Keratinocyte (primary cell): ENCODE measurements around the gene MLLT1. TPM values are rescaled to one million over a fixed set of nuclear protein-coding genes. Genes with fewer than 3 reads are reported as not detected.

Experiments used
- DNase-seq: peaks from one replicate; pipeline ENCODE4 v3.0.0-alpha.2; 2011; ENCODE audit warnings: low read depth, missing footprints, low spot score
- FAIRE-seq: peaks from 2 replicates; lab custom pipeline; 2011; peaks lifted over from hg19 to GRCh38; lab: Jason Lieb, UNC
- H2AFZ ChIP-seq: 2 replicates; pipeline ENCODE4 v1.6.0; 2012; ENCODE audit warnings: low read length, control low read depth, inconsistent platforms; ENCODE audit not compliant: control insufficient read depth
- H3K27ac ChIP-seq: 2 replicates; pipeline ENCODE4 v1.5.1; 2011; ENCODE audit warnings: low read length; ENCODE audit not compliant: control insufficient read depth, insufficient read depth
- H3K27me3 ChIP-seq: 3 replicates; pipeline ENCODE4 v1.6.0; 2011; ENCODE audit warnings: low read length; ENCODE audit not compliant: control insufficient read depth, insufficient read depth; ENCODE audit errors: extremely low read depth
- H3K36me3 ChIP-seq, 2 experiments: 2 replicates in 1 of 2; 3 replicates in 1 of 2; pipeline ENCODE4 v1.5.1; 2011; ENCODE audit warnings: low read length in 2 of 2, mild to moderate bottlenecking in 1 of 2; ENCODE audit not compliant: control insufficient read depth in 2 of 2, insufficient read depth in 2 of 2; ENCODE audit errors: extremely low read depth in 1 of 2
- H3K4me1 ChIP-seq: 3 replicates; pipeline ENCODE4 v1.5.1; 2011; ENCODE audit warnings: low read length; ENCODE audit not compliant: control insufficient read depth, insufficient read depth; ENCODE audit errors: extremely low read depth
- H3K4me2 ChIP-seq: 3 replicates; pipeline ENCODE4 v1.6.0; 2011; ENCODE audit warnings: low read depth, low read length; ENCODE audit not compliant: control insufficient read depth, insufficient read depth; ENCODE audit errors: extremely low read depth
- H3K4me3 ChIP-seq, 3 experiments: fragments of 200-600 bp in 1 of 3; sonication (generic) in 1 of 3; 2 replicates in 2 of 3; 3 replicates in 1 of 3; pipeline ENCODE4 v1.5.1; 2011 to 2016; ENCODE audit warnings: low read length in 3 of 3, mild to moderate bottlenecking in 3 of 3, control low read depth in 2 of 3, inconsistent platforms in 1 of 3, low read depth in 1 of 3, mixed read lengths in 1 of 3, mixed run types in 1 of 3, moderate library complexity in 1 of 3; ENCODE audit not compliant: control insufficient read depth in 2 of 3, insufficient read depth in 2 of 3; ENCODE audit errors: extremely low read depth in 1 of 3
- H3K79me2 ChIP-seq: 2 replicates; pipeline ENCODE4 v1.6.0; 2012; ENCODE audit warnings: low read length; ENCODE audit not compliant: control insufficient read depth, insufficient read depth
- H3K9ac ChIP-seq: 3 replicates; pipeline ENCODE4 v1.6.0; 2011; ENCODE audit warnings: low read length; ENCODE audit not compliant: control insufficient read depth, insufficient read depth; ENCODE audit errors: extremely low read depth
- H3K9me1 ChIP-seq: 3 replicates; pipeline ENCODE4 v1.6.0; 2011; ENCODE audit warnings: low read length; ENCODE audit not compliant: control insufficient read depth, insufficient read depth; ENCODE audit errors: extremely low read depth
- H3K9me3 ChIP-seq: 2 replicates; pipeline ENCODE4 v1.5.1; 2012; ENCODE audit warnings: low read depth, low read length; ENCODE audit not compliant: control insufficient read depth
- H4K20me1 ChIP-seq: 3 replicates; pipeline ENCODE4 v1.6.0; 2011; ENCODE audit warnings: low read length; ENCODE audit not compliant: control insufficient read depth, insufficient read depth; ENCODE audit errors: extremely low read depth
- EZH2 ChIP-seq: IDR thresholded peaks from one replicate; pipeline ENCODE4 v1.6.1; 2012; ENCODE audit warnings: inconsistent platforms, mild to moderate bottlenecking, low read length, moderate library complexity
- dilution Hi-C: fragments of 300-500 bp; cut with MboI; formaldehyde crosslinking; loops from one replicate; pipeline ENCODE4 v1.7.0; 2020; ENCODE audit warnings: low sequenced_read_pairs; ENCODE audit not compliant: extremely low pct_ligation_motif_present
- polyA plus RNA-seq, 5 experiments: library from polyadenylated mRNA; depleted of rRNA in 3 of 5; stranded (reverse) in 3 of 5; stranded (forward) in 1 of 5; unstranded in 1 of 5; fragments of >200 nt; gene quantifications; 1 replicate in 1 of 5; 2 replicates in 3 of 5; 3 replicates in 1 of 5; pipeline versions ENCODE4 v1.2.1 to v1.2.3, GENCODE V29; 2011 to 2012; ENCODE audit warnings: missing spikeins in 2 of 5, low read depth in 1 of 5, low replicate concordance in 1 of 5
- small RNA-seq, 3 experiments: library from RNA; depleted of rRNA; stranded (forward); fragments of <200 nt; gene quantifications; one replicate each; pipeline ENCODE3, GENCODE V24; 2012; ENCODE audit warnings: low read depth in 3 of 3, low replicate concordance in 1 of 3; ENCODE audit not compliant: insufficient read length in 3 of 3
- TF ChIP-seq, protein P1 (sequence below), 3 experiments: IDR thresholded peaks in 1 of 3; conservative IDR thresholded peaks in 1 of 3; optimal IDR thresholded peaks in 1 of 3; 2 replicates in 2 of 3; 3 replicates in 1 of 3; pipeline versions ENCODE3 to v1.5.1; 2011; ENCODE audit warnings: low read length in 3 of 3, mild to moderate bottlenecking in 3 of 3, moderate library complexity in 2 of 3, control low read depth in 1 of 3, inconsistent platforms in 1 of 3; ENCODE audit not compliant: insufficient read depth in 2 of 3; ENCODE audit errors: extremely low read depth in 1 of 3

The MLLT1 gene
- polyA plus RNA-seq, 1 donor (not counting 4 experiments of a cell fraction or from before 2014, with no cell fraction given): 8.3 TPM

DNA sequence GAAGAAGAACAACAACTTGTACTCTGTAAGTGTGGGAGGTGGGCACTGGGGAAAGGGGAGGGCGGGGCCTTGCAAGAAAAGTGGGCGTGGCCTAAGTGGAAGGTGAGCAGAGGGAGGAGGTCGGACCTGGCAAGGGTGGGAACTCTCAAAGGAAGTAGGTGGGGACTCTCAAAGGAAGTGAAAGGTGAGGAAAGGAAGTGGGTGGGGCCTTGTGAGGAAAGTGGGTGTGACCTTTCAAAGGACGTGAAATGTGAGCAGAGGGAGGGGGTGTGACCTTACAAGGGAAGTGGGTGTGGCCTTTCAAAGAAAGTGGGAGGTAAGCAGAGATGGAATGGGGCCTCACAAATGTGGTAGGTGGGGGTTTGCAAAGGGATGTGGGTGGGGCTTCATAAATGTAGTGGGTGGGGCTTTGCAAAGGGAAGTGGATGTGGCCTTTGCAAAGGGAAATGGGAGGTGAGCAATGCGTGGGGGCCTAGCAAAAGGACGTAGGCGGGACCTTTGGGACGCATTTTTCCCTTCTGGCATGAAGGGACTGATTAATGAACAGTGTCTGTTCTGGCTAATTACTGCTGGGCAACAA is 118.4 kb downstream of the MLLT1 start:
- dilution Hi-C loops: no loop called here
- H3K4me3 ChIP-seq: no peak overlapping the region
- H3K27ac ChIP-seq: no peak overlapping the region
- H3K36me3 ChIP-seq: no peaks in the 10 kb centered on the region
- H3K27me3 ChIP-seq: no peaks in the 10 kb centered on the region
- no peak for DNase-seq
- no peaks in the 10 kb centered on the region for H3K4me1 ChIP-seq
- no peaks in the 10 kb centered on the region for H3K9me1 ChIP-seq
- no peaks in the 10 kb centered on the region for H3K9me3 ChIP-seq
- FAIRE-seq: no peak
- no peak overlapping the region for H2AFZ ChIP-seq
- no peaks in the 10 kb centered on the region for H3K79me2 ChIP-seq
- no peak overlapping the region for H3K4me2 ChIP-seq
- H3K9ac ChIP-seq: no peak overlapping the region
- no peak for TF ChIP-seq EZH2
- TF ChIP-seq, protein P1, sequence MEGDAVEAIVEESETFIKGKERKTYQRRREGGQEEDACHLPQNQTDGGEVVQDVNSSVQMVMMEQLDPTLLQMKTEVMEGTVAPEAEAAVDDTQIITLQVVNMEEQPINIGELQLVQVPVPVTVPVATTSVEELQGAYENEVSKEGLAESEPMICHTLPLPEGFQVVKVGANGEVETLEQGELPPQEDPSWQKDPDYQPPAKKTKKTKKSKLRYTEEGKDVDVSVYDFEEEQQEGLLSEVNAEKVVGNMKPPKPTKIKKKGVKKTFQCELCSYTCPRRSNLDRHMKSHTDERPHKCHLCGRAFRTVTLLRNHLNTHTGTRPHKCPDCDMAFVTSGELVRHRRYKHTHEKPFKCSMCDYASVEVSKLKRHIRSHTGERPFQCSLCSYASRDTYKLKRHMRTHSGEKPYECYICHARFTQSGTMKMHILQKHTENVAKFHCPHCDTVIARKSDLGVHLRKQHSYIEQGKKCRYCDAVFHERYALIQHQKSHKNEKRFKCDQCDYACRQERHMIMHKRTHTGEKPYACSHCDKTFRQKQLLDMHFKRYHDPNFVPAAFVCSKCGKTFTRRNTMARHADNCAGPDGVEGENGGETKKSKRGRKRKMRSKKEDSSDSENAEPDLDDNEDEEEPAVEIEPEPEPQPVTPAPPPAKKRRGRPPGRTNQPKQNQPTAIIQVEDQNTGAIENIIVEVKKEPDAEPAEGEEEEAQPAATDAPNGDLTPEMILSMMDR (optimal IDR thresholded peaks at IDR 0.05 in 1 of 3, IDR thresholded peaks at IDR 0.05 in 1 of 3, conservative IDR thresholded peaks at IDR 0.05 in 1 of 3; ENCODE audit: extremely low read depth in 1 of 3, insufficient read depth in 2 of 3, low read length in 3 of 3): no peak
- H4K20me1 ChIP-seq: no peaks in the 10 kb centered on the region

Small RNA genes within 50 kb of the gene (small RNA-seq; reads per million reads assigned to genes)
- 0 reads per million in 3 experiments for gene AC011471.1

Other genes with a start within 250 kb of the MLLT1 start
- gene RFX2, start 169.5 kb downstream of the MLLT1 start, polyA plus RNA-seq: 5.8 to 7.3 TPM (median 5.9 TPM) in 3 replicates
- not detected in 3 replicates for gene ACSBG2, start 144.3 kb downstream of the MLLT1 start, polyA plus RNA-seq
- gene ACER1, start 53.6 kb upstream of the MLLT1 start, polyA plus RNA-seq: 0.38 to 0.66 TPM (median 0.39 TPM) in 3 replicates
- 46.8 to 54.3 TPM (median 52.8 TPM) in 3 replicates for gene CLPP, start 81.6 kb upstream of the MLLT1 start, polyA plus RNA-seq
- gene ALKBH7, start 92.8 kb upstream of the MLLT1 start, polyA plus RNA-seq: 9.5 to 18.9 TPM (median 9.8 TPM) in 3 replicates
- gene PSPN, start 96.0 kb upstream of the MLLT1 start, polyA plus RNA-seq: 0.33 to 0.50 TPM (median 0.36 TPM) in 3 replicates
- gene GTF2F1, start 113.2 kb upstream of the MLLT1 start, polyA plus RNA-seq: 37.3 to 56.9 TPM (median 39.7 TPM) in 3 replicates
- gene KHSRP, start 144.8 kb upstream of the MLLT1 start, polyA plus RNA-seq: 41.8 to 98.9 TPM (median 56.6 TPM) in 3 replicates
- 0.09 TPM in 1 of 3 replicates, not detected in the others for gene SLC25A41, start 153.8 kb upstream of the MLLT1 start, polyA plus RNA-seq
- 6.4 to 7.7 TPM (median 6.9 TPM) in 3 replicates for gene SLC25A23, start 179.8 kb upstream of the MLLT1 start, polyA plus RNA-seq
- gene CRB3, start 184.3 kb upstream of the MLLT1 start, polyA plus RNA-seq: 5.5 to 11.9 TPM (median 6.1 TPM) in 3 replicates
- gene DENND1C, start 201.8 kb upstream of the MLLT1 start, polyA plus RNA-seq: 0.09 to 0.13 TPM in 2 of 3 replicates, not detected in the other
- not detected in 3 replicates for gene TUBB4A, start 222.3 kb upstream of the MLLT1 start, polyA plus RNA-seq